ENCODE results near the gene TWF2.

GRCh38 chr3:52210037-52210436 lies 28.9 kb downstream of the TWF2 start:
- no peak for TF ChIP-seq POLR2A (IDR thresholded peaks at IDR 0.05)
- no peak for TF ChIP-seq CTCF (IDR thresholded peaks at IDR 0.05)
- TF ChIP-seq EP300 (IDR thresholded peaks at IDR 0.05), result no peak
